ENCODE data around the gene HSD17B10.
A peak's percentile ranks its signal among the peaks of the same experiment; 100 is the strongest.
"Not testable (repeated sequence)": the region's sequence is repeated elsewhere in the genome, so short reads cannot be mapped to it uniquely, and the experiment has no call there.

HSD17B10 gene

DNA sequence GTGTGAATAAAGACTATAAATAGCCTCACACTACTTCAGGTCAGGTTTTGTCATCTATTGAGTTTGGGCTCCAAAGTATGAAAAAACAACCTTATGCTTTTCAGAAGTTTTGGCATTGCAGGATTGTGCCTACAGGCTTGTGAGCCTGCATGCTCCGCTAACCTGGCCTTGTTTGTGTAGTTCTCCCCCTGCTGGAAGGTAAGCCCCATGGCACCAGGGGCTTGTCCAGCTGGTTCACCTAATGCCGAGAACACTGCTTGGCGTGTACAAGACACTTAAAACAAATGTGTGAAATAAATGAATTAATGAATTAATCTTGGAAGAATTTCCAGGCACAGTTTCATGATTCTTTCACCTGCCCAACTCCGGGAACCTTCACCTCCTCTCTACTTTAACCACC lies 1.8 kb upstream of the HSD17B10 start:
- DNase-seq: peak; percentile 47

DNA sequence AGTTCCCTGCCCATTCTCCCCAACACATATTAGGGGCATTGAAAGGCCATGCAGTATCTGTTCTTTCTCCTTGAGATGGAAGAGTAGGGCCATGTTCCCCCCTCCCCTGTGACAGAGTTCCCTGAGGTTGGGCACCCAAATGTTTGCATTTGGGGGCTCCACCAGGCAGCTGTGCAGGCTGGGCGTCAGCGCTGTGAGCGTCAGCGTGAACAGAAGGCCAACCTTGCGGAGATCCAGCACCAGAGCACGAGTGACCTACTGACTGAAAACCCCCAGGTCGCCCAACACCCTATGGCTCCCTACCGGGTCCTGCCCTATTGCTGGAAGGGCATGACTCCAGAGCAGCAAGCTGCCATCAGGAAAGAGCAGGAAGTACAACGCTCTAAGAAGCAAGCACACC lies 3.9 kb downstream of the HSD17B10 start:
- no peak for DNase-seq

DNA sequence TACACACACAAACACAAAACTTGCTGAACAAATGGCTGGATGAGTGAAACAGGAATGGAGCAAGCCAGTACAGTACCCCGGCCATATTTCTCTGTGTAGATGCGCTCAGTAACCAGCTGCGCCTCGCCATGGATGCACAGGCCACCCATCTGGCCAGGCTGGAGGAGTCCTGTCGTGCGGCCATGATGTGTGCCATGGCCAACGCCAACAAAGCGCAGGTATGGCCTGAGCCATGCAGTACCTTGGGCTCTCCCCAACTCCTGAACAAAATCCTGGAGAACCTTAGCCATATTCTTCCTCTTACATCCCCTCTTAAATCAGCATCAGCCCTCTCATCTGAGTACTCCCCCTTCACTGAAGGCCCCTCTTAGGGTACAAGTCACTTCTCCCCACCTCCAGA lies 4.4 kb downstream of the HSD17B10 start:
- no peak for DNase-seq

DNA sequence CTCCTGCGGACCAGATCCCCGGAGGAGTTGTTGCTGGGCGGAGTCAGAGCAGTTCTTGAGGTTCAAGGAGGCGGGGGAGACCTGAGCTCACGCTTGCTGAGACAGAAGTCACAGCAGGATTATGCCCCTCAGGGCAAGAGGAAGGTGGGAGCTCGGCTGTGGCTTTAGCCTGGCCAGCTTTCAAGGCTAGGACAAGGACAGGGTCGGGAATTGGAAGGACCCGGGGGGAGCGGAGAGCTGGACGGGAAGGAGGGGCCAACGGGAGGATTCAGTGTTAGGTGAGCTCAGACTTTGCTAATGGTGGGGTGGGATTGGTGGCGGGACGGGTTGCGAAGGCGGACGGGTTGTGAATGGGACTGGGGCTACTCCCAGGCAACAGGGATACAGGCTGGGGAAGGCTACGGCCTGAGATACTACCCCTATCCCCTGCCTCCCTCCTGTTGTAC lies 11.3 kb downstream of the HSD17B10 start, which contains the start of gene RIBC1:
Gene RIBC1 (plus strand): TSS at position 13 of the 446 bp plus-strand sequence. CDS start 3,404 bp downstream, outside the sequence.
- no peak for DNase-seq

DNA sequence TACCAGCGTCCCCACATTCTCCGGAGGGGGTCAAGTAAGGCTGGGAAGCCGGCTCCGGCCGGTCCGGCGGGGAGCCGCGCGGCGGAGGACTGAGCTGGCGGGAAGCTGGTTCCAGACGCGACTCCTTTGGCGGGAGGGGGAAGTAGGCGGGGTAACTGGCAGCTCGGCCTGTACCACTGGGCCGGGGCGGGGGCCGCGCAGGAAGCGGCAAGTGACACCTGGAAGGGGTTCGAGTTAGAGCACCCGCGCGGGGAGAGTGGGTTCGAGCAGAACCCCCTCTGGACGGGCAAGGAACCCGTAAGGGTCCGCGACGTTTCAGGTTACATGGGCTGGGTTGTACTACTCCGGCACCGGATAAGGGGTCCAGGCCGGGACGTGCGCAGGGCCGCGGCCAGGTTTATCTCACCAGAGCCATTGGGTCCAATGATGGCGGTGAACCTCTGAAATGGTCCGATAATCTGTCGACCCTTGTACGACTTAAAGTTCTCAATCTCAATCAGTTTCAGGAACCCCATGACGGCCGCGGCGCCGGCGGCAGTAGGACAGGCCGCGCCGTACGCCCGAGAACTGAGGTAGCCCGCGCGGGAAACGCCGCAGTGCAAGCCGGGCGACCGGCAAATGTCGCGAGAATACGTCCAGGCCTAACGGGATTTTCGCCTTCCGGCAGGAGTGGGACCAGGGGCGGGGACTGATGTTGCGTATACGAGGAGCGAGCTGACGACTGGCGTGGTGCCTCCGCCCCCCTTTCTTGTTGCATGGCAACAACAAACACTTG lies 11.9 kb downstream of the HSD17B10 start, which contains the start of gene SMC1A:
Gene SMC1A (minus strand): TSS at position 569 of the 775 bp plus-strand sequence. CDS start 54 bp downstream, at position 515.
- DNase-seq: peak; percentile 95

DNA sequence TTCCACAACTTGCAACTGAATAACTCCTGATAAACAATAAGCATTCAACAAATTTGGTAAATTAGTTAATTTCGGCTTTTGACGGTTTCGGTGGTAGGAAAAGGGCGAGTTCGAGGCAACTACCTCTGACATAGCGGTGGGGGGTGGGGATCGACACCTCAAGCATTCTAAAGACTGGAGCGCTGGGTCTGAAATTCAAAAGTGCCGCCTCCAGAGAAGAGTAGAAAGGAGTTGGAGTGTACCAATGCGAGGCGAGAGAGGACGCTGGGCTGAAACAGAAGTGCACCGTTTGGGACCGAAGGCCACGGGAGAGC lies 12.4 kb downstream of the HSD17B10 start:
- DNase-seq: no peak

DNA sequence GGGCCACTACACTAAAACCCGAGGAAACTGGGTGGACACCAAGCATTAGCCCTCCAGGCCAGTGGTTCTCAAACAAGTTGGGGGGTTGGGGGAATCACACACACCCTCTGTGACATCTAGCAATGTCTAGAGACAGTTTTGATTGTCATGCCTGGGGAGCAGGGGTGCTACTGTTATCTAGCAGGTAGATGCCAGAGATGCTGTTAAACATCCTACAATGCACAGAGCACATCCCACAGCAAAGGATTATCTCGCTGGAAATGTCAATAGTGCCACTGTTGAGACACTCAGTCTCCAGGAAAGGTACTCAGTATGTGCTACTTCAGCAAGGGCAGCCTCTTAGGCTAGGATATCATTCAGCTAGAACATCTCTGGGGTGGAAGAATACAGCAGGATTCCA lies 13.0 kb downstream of the HSD17B10 start:
- no peak for DNase-seq

DNA sequence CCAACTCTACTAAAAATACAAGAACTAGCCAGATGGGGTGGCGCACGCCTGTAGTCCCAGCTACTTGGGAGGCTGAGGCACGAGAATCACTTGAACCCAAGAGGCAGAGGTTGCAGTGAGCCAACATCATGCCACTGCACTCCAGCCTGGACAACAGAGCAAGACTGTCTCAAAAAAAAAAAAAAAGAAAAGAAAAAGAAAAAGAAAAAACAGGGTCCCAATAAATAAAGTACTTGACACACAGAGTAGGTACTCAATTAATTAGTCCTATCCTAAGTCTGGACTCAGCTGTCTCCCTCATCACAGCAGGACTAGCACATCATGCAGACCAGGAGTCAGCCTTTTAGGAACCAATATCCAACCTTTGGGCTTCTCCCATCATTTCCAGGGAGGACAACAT lies 13.8 kb downstream of the HSD17B10 start:
- DNase-seq: not testable (repeated sequence)

DNA sequence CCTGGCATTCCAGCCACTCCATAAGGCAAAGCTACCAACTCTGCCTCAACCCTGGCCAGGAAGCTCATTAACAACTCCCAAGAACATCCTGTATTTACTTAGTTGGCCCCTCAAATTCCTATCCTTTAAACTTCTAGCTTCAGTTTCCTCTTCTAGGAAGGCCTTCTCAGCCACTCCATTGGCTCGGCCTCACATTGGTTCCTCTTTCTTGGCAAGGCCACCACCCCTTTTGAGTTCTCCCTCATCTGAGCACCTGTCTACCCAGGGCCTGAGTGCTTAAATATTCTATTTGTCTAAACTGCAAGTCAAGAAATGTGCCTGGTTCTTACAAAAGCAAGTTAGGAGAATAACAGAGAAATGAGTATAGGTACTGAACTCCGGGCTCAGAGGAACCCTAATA lies 21.7 kb downstream of the HSD17B10 start:
- DNase-seq: no peak

DNA sequence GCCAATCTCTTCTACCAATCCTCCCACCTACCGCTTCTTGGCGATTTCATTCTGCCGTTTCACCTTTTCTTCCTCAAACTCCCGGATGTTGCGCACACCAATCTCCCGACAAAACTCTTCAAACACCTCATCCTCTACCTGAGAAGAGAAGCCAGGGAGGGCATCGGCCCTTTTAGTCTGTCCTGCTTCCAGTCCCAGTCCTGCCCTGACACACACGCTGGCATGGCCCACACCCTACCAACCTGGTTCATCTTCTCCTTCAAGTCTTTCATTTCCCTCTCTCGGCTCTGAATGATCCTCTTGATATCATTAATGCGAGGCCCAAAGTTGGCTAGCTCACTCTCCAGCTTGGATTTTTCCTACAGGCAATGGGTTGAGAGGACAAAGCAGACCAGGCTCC lies 30.6 kb downstream of the HSD17B10 start:
- no peak for DNase-seq

DNA sequence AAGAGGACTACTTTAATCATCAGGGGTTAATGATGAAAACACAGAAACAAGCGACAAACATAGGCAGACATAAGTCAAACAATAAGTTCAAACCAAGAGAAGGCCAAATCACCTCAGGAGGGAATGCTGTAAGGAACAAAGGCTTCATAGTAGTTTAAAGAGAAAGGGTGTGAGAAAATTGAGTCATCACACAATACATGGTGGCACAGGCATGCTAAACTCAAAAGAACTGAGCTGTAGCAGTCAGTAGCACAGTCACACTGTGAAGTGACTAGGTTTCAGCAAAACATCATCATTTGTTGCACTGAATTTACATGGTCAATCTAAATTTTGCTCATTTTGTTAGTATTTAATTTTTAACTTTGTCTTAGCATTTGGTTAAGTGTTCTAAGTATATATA lies 36.0 kb downstream of the HSD17B10 start:
- no peak for DNase-seq

DNA sequence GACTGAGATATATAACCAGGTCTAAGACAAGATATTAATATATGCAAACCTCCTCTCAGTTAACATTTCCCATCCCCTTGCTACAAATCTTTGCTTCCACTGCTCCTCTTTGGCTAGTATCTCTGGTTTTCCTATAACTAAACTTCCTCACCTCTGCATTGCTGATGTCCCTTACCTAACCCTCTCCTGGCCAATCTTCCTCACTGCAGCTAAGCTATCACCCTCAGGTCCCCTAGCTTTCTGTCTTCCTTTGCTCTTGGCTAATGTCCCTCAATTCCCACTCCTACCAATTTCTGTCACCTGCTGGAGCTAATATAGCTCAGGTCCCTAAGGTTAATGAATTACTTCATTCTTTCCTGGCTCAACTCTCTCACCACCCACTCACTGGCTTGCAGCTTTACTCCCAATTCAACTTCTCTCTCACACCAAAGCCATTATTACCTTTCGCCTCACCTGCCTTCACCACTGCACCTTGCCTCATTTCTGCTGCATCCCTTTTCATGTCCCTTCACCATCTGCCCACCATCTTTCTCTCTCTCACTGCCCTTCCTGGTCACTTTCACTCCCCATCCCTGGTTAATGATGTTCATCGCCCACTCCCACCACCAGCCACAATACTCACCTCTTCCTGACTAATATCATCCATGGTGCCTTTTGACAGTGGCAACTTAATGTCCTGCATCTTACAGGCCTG lies 38.4 kb downstream of the HSD17B10 start:
- DNase-seq: no peak

DNA sequence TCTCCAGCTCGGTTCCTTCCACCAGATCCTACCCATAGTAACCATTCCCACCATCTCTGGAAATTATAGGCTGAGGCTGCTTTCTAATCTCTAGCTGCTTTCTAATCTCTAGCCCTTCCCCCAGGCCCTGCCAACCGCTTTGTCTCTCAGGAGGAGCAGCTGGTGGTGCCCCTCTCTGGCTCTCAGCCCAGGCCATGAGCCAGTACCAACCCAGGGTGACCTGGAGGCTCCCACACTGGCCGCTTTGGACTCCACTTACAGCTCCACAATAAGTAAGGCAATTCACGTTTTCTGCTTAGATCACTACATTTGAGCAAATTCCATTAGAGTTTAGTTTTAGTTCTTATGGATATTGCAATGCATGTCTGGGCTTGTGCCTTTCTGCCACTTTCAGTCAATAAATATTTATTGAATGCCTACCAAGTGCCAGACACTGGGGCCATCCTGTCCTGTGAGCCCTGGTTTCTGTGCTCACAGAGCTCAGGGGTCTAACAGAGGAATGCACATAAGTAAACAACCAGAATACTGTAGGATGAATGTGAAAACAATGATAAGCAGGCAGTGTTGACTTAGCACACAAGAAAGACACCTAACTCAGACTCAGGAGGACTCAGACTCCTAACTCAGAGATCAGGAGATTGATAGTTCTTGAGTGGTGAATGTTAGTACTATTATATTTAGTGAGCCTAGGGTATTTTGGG lies 50.6 kb downstream of the HSD17B10 start:
- no peak for DNase-seq

Data from right forelimb (tissue), 1 donor.